GM12864 (cell line): ENCODE results near the gene CYB561D2.
A peak's percentile ranks its signal among the peaks of the same experiment; 100 is the strongest.
"Not testable (repeated sequence)": the region's sequence is repeated elsewhere in the genome, so short reads cannot be mapped to it uniquely, and the experiment has no call there.

Source experiments
- DNase-seq: peaks from one replicate; pipeline ENCODE4 v3.0.0-alpha.2; 2011; ENCODE audit warnings: low read depth
- H3K4me3 ChIP-seq: 2 replicates; pipeline ENCODE4 v1.5.1; 2011; ENCODE audit warnings: mild to moderate bottlenecking, low read depth, low read length, control low read depth
- CTCF ChIP-seq: IDR thresholded peaks from 2 replicates; pipeline ENCODE4 v1.5.1; 2011; ENCODE audit warnings: low read depth, mild to moderate bottlenecking, moderate library complexity, low read length, control low read depth, inconsistent platforms; ENCODE audit errors: missing control alignments

Gene CYB561D2, protein sequence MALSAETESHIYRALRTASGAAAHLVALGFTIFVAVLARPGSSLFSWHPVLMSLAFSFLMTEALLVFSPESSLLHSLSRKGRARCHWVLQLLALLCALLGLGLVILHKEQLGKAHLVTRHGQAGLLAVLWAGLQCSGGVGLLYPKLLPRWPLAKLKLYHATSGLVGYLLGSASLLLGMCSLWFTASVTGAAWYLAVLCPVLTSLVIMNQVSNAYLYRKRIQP

DNA sequence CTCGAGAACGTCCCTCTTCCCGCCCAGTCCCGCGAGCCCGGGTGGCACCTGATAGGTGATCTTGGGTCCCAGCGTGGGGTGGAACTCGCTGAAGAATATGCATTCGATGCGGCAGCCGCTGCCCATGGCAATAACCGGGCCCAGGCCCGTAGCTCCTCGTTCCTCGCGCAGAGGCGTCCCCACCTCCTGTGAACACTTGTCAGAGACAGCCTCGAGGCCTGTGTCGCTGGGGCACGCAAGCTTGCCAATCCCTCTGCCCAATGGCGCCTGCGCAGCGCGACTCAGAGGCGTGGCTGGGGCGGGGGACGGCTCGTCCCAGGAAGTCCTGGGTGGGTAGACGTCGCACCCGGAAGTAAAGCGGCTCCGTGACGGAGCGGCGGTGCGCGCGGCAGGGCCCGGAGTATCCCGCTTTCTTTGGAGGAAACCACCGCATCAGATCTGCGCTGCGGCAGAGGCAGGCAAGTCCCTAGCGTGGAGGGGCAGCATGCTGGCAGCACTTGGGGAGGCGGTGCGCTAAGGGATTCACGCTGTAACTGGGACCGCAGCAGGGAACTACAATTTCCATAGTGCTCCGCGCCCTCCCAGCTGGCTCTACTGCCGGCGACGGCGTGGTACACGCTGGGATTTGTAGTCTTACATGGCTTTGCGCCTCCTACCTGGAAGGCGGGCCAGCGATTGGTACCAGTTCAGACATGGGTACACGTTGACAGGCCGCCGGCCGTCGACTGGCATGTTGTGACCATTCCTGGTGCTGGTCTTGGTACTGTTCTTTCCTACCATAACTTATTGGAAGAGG is at the start of gene CYB561D2, which contains the start of gene NPRL2:
TSS of gene CYB561D2 (plus strand) at position 336 of the 796 bp plus-strand sequence. CDS start 572 bp downstream, outside the sequence.
TSS of gene NPRL2 (minus strand) at position 249 of the 796 bp plus-strand sequence. CDS start at position 126, 123 bp downstream.
- no peak for TF ChIP-seq CTCF
- DNase-seq: peak; percentile 86
- peak within 1 kb of the TSS; percentile 67 for H3K4me3 ChIP-seq

DNA sequence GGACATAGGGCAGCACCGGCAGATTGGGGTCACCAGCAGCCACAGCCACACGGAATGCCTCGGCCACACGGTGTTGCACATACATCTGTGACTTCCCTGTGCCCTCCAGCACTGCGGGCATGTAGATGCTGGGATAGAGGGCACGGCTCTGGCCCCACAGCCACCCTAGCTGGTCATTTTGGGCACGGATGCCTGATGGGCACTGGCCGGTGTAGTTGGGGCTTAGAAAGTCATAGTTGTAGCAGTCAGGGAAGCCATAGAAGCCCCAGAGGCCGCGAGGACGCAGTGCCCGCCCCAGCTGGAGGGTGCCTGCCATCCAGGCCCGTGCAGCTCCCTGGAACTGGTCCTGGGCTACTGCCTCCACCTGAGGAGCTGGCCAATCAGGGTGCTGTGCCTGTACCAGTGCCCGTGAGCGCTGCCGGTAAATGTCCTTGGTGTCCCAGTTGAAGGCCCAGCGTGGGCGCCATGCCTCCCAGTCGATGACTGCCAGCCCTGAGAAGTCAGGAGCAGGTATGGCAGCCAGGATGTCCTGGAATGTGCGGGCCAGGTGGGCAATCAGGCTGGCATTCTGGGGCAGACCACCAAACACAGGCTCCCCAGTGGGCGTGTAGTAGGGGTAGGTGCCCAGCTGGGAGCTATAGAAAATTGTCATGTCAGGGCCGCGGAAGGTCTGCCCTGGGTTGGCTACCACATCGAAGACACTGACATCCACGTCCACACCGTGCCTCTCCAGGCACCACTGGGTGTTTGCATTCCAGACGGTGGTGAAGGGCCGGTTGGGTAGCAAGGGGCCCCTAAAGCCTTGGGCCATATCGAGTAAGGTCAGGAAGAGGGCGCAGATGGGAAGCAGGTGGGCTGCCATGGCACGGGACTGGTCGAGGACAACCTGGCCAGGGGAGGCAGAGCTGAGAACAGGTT is 48.3 kb upstream of the CYB561D2 start:
- H3K4me3 ChIP-seq: no peak overlapping the region
- TF ChIP-seq CTCF: no peak
- no peak for DNase-seq

GRCh38 chr3:50303013-50303815 is 47.4 kb upstream of the CYB561D2 start, which contains the start of gene HYAL1:
HYAL1 (minus strand) TSS chr3:50303574; CDS start chr3:50302956, 618 bp downstream.
- H3K4me3 ChIP-seq: no peak within 1 kb of the TSS
- no peak for DNase-seq
- no peak for TF ChIP-seq CTCF

DNA sequence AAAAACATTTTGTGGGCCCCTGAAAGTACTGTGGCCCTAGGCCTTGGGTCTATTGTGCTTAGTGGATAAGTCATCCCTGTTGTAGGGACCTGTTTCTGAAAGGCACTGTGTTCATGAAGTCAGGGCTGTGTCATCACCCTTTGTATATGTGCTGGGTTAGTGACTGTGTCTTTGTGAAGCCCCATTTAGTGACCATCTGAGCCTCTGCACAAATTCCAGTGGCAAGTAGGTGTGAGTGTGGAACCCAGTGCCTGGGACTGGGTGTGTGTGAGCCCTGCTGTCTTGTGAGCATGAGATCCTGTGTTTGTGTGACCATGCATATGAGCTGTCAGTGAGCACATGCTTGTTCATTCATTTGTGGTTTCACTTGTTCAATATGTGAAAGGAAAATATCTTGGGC is 46.1 kb upstream of the CYB561D2 start:
- no peak for DNase-seq
- H3K4me3 ChIP-seq: no peak overlapping the region
- no peak for TF ChIP-seq CTCF

- H3K4me3 ChIP-seq, DNase-seq: not testable (repeated sequence)
Observed at GRCh38 chr3:50312041-50312440, 38.6 kb upstream of the CYB561D2 start.

- no peak overlapping the region for H3K4me3 ChIP-seq
- DNase-seq: no peak
- TF ChIP-seq CTCF: no peak
Observed at GRCh38 chr3:50314342-50314741, 36.3 kb upstream of the CYB561D2 start.
